Muscle layer of duodenum (tissue), 2 donors: ENCODE data around the gene TXNDC11.

Experiments used
- H3K27ac ChIP-seq: one replicate; pipeline ENCODE4 v1.7.0; 2013; ENCODE audit warnings: mild to moderate bottlenecking, low read length
- H3K27me3 ChIP-seq: one replicate; pipeline ENCODE4 v1.7.0; 2013; ENCODE audit warnings: low read depth, mild to moderate bottlenecking, control low read depth, low read length
- H3K36me3 ChIP-seq, 2 donors: one replicate each; pipeline ENCODE4 v1.7.0; 2013; ENCODE audit warnings: low read length in 2 of 2, control low read depth in 1 of 2, mild to moderate bottlenecking in 1 of 2; ENCODE audit not compliant: insufficient read depth in 2 of 2, control insufficient read depth in 1 of 2
- H3K4me1 ChIP-seq, 2 donors: one replicate each; pipeline ENCODE4 v1.7.0; 2013; ENCODE audit warnings: low read length in 2 of 2, mild to moderate bottlenecking in 2 of 2, control low read depth in 1 of 2, moderate library complexity in 1 of 2; ENCODE audit not compliant: insufficient read depth in 2 of 2, control insufficient read depth in 1 of 2
- H3K4me3 ChIP-seq, 2 donors: one replicate each; pipeline ENCODE4 v1.7.0; 2013; ENCODE audit warnings: low read length in 2 of 2, low read depth in 1 of 2, mild to moderate bottlenecking in 1 of 2
- H3K9me3 ChIP-seq, 2 donors: one replicate each; pipeline ENCODE4 v1.7.0; 2013; ENCODE audit warnings: low read length in 2 of 2, control low read depth in 1 of 2, mild to moderate bottlenecking in 1 of 2; ENCODE audit not compliant: control insufficient read depth in 1 of 2
- donor health status: healthy.

Gene TXNDC11

GRCh38 chr16:11630768-11631056 is 111.9 kb downstream of the TXNDC11 start:
- Histone ChIP-seq H3K9me3 (no peaks in the 10 kb centered on the region), H3K4me3 (no peak overlapping the region), H3K36me3 (no peaks in the 10 kb centered on the region), H3K4me1 (peaks cover 3 to 5% of the 10 kb centered on the region in 2 donors), H3K27me3 (no peaks in the 10 kb centered on the region), H3K27ac (no peak overlapping the region)

- Histone ChIP-seq H3K9me3 (no peaks in the 10 kb centered on the region), H3K36me3 (no peaks in the 10 kb centered on the region), H3K4me1 (peaks cover 3 to 5% of the 10 kb centered on the region in 2 donors), H3K4me3 (no peak overlapping the region), H3K27ac (peak overlapping the region; percentile 20), H3K27me3 (no peaks in the 10 kb centered on the region)
These were observed 112.5 kb downstream of the TXNDC11 start for GRCh38 chr16:11630046-11630767.
